SU-DHL-6 (cell line): Measurements from ENCODE around the gene PLPP1.

Experiments
- EZH2phosphoT487 ChIP-seq: fragments of 200-600 bp; sonication (generic), shearing (Covaris generic); conservative IDR thresholded peaks from 2 replicates; pipeline ENCODE4 v1.6.1; 2018; ENCODE audit warnings: mild to moderate bottlenecking, antibody characterized with exemption, low read length, moderate library complexity, mixed read lengths
- TF ChIP-seq, protein P1 (sequence below): fragments of 200-600 bp; sonication (generic); IDR thresholded peaks from one replicate; pipeline ENCODE4 v1.5.1; 2017; ENCODE audit warnings: antibody characterized with exemption, mild to moderate bottlenecking, low read length, moderate library complexity; ENCODE audit not compliant: insufficient read depth, poor library complexity, severe bottlenecking

- TF ChIP-seq, protein P1, sequence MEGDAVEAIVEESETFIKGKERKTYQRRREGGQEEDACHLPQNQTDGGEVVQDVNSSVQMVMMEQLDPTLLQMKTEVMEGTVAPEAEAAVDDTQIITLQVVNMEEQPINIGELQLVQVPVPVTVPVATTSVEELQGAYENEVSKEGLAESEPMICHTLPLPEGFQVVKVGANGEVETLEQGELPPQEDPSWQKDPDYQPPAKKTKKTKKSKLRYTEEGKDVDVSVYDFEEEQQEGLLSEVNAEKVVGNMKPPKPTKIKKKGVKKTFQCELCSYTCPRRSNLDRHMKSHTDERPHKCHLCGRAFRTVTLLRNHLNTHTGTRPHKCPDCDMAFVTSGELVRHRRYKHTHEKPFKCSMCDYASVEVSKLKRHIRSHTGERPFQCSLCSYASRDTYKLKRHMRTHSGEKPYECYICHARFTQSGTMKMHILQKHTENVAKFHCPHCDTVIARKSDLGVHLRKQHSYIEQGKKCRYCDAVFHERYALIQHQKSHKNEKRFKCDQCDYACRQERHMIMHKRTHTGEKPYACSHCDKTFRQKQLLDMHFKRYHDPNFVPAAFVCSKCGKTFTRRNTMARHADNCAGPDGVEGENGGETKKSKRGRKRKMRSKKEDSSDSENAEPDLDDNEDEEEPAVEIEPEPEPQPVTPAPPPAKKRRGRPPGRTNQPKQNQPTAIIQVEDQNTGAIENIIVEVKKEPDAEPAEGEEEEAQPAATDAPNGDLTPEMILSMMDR: no peak
- no peak for TF ChIP-seq EZH2phosphoT487
Measured at GRCh38 chr5:55472642-55473041, 62.1 kb downstream of the PLPP1 start.
